ENCODE measurements around the gene PHETA1. TPM values are rescaled to one million over a fixed set of nuclear protein-coding genes. Genes with fewer than 3 reads are reported as not detected.

PHETA1 gene
- total and polyA plus RNA-seq, 2 donors (not counting 1 experiment from before 2014, with no cell fraction given), result 7.4 to 9.4 TPM

DNA sequence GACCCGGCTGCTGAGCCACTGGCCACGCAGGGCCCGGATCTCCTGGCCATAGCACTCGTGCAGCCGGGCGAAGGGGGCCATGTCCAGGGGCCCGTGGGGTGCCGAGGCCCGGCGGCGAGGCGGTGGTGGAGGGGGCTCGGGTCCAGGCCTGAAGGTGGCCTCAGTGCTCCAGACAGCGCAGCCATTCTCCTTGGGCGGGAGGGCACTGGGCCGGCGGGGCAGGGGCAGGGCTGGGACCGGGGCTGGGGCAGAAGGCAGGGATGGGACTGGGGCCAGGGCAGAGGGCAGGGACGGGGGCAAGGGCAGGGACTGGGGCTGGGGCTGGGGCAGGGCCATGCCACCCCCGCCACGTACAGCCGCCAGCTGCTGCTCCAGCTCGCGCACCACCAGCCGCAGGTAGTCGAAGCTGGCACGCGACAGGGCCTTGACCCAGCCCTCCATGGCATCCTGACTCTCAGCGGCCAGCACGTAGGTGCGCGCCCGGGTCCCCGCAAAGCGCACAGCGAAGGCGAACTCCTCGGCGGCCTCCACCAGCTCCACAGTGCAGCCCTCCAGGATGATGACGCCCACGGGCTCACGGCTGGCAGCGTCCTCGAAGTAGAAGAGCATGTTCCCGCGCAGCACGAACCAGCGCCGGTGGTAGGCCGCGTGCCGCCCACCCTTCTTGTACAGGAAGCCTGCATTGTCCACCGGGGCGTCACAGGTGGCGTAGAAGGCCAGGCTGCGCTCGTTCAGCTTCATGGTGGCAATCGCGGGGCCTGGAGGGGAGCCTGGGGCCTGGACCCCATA lies 6.0 kb downstream of the PHETA1 start:
- POLR2A ChIA-PET, result no interaction called here
- no peaks in the 10 kb centered on the region for H3K79me2 ChIP-seq (ENCODE audit: control insufficient read depth, insufficient read depth, low read length)
- no peak overlapping the region for H3K4me3 ChIP-seq (ENCODE audit: control extremely low read depth in 1 of 5, extremely low read depth in 1 of 5, insufficient read depth in 1 of 5, low read depth in 2 of 5, low read length in 4 of 5)
- peaks cover 40 to 42% of the 10 kb centered on the region in 2 donors for H3K4me1 ChIP-seq (ENCODE audit: control insufficient read depth in 2 of 2, insufficient read depth in 2 of 2, low read length in 2 of 2)
- no peaks in the 10 kb centered on the region for H3K27me3 Mint-ChIP-seq
- CTCF ChIA-PET, result interaction anchor here (0.5 to 0.6 kb wide), 3 partner anchors 12 to 89 kb away, joined by 3 to 4 read pairs (median 4); no protein-coding TSS in a partner anchor
- H3K9me3 ChIP-seq (ENCODE audit: control extremely low read depth in 1 of 3, control insufficient read depth in 2 of 3, insufficient read depth in 1 of 3, low read length in 2 of 3), result no peaks in the 10 kb centered on the region
- intact Hi-C loops (cut with micrococcal nuclease), result no loop called here
- H3K27ac Mint-ChIP-seq, result no peak overlapping the region
- no peak overlapping the region for H3K27ac ChIP-seq (ENCODE audit: low read length in 2 of 2)
- H3K27me3 ChIP-seq (replicated peaks in 1 of 4; ENCODE audit: control extremely low read depth in 1 of 4, control insufficient read depth in 3 of 4, insufficient read depth in 4 of 4, low read length in 3 of 4), result no peaks in the 10 kb centered on the region
- ATAC-seq (ENCODE audit: low read depth) (no peak), DNase-seq (no peak)
- H3K9me3 Mint-ChIP-seq (ENCODE audit: insufficient read depth), result no peaks in the 10 kb centered on the region
- WGBS (ENCODE audit: insufficient coverage), result 97% methylated on average over 56 of the region's 59 CpGs
- peaks cover 0 to 6% of the 10 kb centered on the region in 2 experiments for H3K36me3 ChIP-seq (replicated peaks in 1 of 2; ENCODE audit: control extremely low read depth in 1 of 2, control insufficient read depth in 1 of 2, extremely low read depth in 1 of 2, insufficient read depth in 2 of 2, low read length in 1 of 2)
- H3K4me1 Mint-ChIP-seq, result peaks cover 65% of the 10 kb centered on the region
- H4K20me1 ChIP-seq (ENCODE audit: control insufficient read depth, insufficient read depth, low read length, poor library complexity, severe bottlenecking), result no peaks in the 10 kb centered on the region
- no peak overlapping the region for H2AFZ ChIP-seq (ENCODE audit: insufficient read depth, low read depth, low read length, poor library complexity, severe bottlenecking)
- peak overlapping the region; percentile 74 for H3K4me2 ChIP-seq (replicated peaks; ENCODE audit: low read depth, low read length, poor library complexity, severe bottlenecking)
- TF ChIP-seq, protein P1, sequence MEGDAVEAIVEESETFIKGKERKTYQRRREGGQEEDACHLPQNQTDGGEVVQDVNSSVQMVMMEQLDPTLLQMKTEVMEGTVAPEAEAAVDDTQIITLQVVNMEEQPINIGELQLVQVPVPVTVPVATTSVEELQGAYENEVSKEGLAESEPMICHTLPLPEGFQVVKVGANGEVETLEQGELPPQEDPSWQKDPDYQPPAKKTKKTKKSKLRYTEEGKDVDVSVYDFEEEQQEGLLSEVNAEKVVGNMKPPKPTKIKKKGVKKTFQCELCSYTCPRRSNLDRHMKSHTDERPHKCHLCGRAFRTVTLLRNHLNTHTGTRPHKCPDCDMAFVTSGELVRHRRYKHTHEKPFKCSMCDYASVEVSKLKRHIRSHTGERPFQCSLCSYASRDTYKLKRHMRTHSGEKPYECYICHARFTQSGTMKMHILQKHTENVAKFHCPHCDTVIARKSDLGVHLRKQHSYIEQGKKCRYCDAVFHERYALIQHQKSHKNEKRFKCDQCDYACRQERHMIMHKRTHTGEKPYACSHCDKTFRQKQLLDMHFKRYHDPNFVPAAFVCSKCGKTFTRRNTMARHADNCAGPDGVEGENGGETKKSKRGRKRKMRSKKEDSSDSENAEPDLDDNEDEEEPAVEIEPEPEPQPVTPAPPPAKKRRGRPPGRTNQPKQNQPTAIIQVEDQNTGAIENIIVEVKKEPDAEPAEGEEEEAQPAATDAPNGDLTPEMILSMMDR (IDR thresholded peaks at IDR 0.05), result no peak
- no peak for TF ChIP-seq EZH2 (IDR thresholded peaks at IDR 0.05; ENCODE audit: borderline replicate concordance, insufficient read depth, low read depth, low read length, poor library complexity, severe bottlenecking)
- peak overlapping the region; percentile 84 for H3K4me3 Mint-ChIP-seq
- no peak overlapping the region for H3K9ac ChIP-seq (ENCODE audit: low read length)
